AG09309 (cell line): Measurements from ENCODE around the gene CSTPP1.

Experiments used
- DNase-seq: peaks from one replicate; pipeline ENCODE4 v3.0.0-alpha.2; 2010; ENCODE audit warnings: low read depth
- H3K4me3 ChIP-seq: 2 replicates; pipeline ENCODE4 v1.5.1; 2011; ENCODE audit warnings: mild to moderate bottlenecking, low read depth, low read length, moderate library complexity; ENCODE audit not compliant: control insufficient read depth
- TF ChIP-seq, protein P1 (sequence below): IDR thresholded peaks from 2 replicates; pipeline ENCODE4 v1.5.1; 2011; ENCODE audit warnings: mild to moderate bottlenecking, low read depth, low read length, inconsistent platforms; ENCODE audit not compliant: insufficient read depth, control insufficient read depth; ENCODE audit errors: missing control alignments

CSTPP1 gene

GRCh38 chr11:47152126-47152952 lies 215.8 kb downstream of the CSTPP1 start:
- TF ChIP-seq, protein P1, sequence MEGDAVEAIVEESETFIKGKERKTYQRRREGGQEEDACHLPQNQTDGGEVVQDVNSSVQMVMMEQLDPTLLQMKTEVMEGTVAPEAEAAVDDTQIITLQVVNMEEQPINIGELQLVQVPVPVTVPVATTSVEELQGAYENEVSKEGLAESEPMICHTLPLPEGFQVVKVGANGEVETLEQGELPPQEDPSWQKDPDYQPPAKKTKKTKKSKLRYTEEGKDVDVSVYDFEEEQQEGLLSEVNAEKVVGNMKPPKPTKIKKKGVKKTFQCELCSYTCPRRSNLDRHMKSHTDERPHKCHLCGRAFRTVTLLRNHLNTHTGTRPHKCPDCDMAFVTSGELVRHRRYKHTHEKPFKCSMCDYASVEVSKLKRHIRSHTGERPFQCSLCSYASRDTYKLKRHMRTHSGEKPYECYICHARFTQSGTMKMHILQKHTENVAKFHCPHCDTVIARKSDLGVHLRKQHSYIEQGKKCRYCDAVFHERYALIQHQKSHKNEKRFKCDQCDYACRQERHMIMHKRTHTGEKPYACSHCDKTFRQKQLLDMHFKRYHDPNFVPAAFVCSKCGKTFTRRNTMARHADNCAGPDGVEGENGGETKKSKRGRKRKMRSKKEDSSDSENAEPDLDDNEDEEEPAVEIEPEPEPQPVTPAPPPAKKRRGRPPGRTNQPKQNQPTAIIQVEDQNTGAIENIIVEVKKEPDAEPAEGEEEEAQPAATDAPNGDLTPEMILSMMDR, result no peak
- no peak for DNase-seq
- no peak overlapping the region for H3K4me3 ChIP-seq

DNA sequence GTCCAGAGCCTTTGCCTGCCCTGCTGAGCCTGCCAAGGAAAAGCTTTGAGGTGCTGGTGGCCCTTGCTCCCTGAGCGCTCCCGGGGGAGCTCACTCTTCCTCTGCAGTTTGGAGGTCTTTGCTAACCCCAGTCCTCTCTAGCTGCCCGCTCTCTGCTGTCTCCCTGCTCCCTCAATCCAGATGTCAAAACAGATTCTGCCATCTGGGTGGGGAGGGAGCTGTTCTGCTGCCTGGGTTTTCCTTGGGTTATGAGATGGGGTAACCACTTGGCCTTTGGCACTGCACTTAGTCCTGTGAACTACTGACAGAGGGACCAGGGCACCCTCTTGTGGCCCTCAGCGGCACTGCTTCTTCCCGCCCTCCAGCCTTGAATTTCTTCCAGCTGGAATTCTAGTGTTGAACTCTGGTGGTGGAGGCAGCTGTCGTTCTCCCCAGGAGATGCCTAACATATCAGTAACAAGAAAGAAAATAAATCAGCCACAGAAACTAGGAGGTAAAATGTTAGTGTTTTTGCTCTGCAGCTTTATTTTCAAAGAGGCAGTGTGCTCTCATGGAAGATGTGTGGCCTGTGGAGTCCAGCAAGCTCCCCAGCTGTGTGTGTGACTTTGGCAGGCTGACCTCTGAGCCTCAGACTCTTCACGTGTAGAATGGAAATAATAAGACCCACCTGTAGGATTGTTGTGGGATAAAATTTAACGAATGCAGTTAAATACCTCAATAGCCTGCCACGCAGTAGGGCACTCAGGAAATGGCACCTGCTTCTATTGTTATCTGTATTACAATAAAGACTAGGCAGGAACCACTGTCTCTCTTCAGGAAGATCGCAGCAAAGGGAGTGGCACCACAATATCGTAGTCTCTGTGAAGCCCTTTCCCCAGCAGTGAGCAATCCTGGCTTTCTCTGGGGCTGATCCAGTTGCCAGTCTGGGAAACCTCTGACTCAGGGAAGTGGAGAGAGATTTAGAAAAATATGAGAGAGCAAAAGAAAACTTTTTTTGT lies 216.7 kb downstream of the CSTPP1 start:
- TF ChIP-seq, protein P1, result peak; percentile 97
- no peak overlapping the region for H3K4me3 ChIP-seq
- no peak for DNase-seq

DNA sequence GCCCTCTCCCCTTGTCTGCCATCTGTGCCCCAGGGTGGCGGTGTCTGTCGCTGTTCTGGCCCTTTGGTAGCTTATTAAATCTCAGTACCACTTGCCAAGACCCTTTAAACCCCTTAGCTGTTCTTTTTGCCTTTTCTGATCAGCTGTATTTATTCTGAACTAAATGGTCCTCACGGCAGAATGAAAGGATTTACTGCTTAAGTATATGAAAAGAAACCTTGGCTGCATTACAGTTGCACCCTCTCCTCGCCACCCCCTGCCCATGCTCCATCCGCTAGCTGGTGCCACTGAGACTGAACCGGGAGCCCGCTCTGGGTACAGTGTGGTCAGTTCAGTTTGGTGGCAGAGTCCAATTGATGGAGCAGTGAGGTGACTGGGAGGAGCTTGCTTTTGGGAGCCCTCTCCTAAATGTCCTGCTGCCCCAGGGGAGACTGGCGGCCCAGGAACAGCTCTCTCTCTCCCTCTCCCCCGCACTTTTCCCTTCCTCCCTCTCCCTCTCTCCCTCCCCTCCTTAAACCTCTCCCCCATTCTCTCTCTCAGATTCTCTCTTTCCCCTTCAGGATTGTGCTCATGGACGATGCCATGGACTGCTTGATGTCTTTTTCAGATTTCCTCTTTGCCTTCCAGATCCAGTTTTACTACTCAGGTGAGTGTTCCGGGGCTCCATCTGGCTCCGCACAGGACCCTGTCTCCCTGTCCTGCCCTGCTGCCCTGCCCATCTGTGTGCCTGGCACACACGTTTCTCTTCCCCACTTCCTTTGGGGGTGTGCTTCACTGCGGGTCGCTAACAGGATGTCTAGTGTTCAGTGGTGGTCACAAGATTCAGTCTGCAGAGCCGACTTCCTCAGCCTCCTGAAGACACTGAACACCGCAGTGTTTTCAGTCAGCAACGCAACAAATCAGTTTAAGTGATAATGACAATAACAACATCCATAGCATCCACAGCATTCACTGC lies 218.3 kb downstream of the CSTPP1 start:
- DNase-seq, result no peak
- TF ChIP-seq, protein P1, result no peak
- H3K4me3 ChIP-seq, result no peak overlapping the region

DNA sequence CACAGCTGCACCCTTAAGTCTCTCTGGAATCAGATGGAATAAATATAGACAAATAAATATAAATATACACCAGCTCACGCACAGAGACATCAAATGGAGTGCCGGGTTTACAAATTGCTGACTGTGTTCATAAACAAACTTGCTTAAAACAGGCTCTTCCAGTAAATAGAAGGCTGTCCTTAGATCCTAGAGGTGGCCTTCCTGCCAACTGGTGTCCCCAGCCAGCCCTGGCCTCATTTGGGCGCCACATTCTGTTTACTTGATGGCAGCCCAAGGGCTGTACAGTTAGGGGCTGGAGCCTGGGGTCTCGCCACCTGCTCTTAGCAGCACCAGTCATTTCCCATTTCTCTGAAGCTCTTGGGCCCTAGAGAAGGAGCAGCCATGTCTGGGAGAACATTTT lies 219.3 kb downstream of the CSTPP1 start:
- TF ChIP-seq, protein P1, result no peak
- H3K4me3 ChIP-seq, result no peak overlapping the region
- DNase-seq, result no peak

GRCh38 chr11:47156333-47156732 lies 219.8 kb downstream of the CSTPP1 start:
- TF ChIP-seq, protein P1, result no peak

More at GRCh38 chr11:47156333-47156732, 219.8 kb downstream of the CSTPP1 start:
- DNase-seq, result no peak
- no peak overlapping the region for H3K4me3 ChIP-seq
